Activated CD4-positive, alpha-beta T cell treated with anti-CD3 and anti-CD28 coated beads, Interleukin-2, Interleukin-4, amounts not matched to agents 100 ng/mL and 50 ng/mL, durations not matched to agents 16 hours and 8 hours (primary cell): Measurements from ENCODE around the gene F13A1.

Experiments
- DNase-seq: peaks from one replicate; pipeline ENCODE4 v3.0.0-alpha.2; 2020; ENCODE audit warnings: low spot score

F13A1 gene

DNA sequence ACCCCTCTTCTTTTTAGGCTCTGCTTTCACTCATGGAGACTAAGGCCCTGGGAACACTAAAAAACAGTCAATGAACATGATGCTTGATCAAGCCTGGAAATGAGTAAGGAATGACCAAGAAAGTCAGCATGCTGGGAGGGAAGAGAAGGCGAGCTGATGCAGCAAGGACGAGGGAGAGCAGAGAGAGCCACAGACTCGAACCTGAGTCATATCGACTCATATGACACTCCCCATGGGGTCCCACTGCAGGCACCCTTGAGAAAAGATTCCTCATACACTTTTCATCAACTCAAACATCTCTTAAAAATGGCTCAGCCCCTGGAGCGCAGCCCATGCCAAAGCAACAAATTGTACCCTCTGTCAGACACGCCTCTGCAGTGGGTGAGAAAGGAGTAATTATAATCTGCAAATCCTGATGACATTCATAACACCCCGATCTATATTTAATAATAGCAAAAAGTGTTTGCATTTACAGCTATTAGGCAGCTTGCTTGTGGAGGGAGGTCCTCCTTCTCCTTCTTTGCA is 127.2 kb downstream of the F13A1 start:
- DNase-seq = no peak

DNA sequence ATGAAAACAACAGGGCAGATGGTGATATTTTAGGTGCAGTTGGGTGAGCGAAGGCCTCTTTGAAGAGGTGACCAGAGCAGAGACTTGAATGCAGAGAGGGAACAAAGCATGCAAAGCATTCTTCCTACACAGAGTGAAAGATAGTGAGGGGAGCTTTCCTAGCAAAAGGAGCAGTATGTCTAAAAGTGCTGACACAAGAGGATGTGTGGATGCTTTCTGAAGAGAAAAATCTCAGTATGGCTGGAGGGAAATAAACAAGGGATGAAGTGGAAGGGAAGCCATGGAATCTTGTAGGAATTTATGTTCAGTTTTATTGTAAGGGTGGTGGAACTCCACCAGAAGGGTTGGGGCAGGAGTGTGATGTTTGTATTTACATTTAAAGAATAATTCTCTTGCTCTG is 128.6 kb downstream of the F13A1 start:
- no peak for DNase-seq

DNA sequence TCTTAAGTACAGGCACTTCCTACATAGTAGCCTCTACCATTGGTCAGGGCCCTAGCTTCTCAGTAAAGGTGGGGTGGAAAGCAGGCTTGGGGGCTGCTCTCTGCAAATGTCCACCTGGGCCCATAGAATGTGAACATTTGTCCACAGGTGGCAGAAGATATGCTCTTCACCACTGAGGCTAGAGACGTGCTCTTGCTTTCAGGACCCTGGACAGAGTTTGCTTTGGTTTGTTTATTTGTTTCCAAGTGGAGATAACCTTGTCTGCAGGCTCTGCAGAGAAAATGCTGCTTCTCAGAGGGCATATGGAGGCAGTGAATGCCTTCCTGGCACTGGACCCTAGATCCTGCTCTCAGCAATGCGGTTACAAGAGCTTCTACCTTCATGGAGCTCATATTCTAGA is 129.0 kb downstream of the F13A1 start:
- no peak for DNase-seq

DNA sequence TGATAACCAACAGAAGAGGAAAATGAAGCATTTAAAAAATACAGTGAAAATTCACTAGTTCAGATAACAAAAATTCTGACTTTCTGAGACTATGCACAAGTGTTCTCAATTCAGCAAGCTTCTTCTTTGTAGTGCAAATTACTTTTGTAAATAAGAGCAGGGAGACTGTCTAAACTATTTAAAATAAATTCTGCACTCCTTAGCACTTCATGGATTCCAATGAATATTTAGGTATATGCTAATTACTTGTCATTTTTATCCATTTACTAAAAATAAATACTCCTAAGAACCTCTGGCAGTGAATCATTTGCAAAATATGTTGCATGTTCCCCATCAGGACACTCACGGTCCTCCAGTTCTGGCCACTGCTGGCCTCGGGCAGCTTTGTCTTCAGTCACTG is 139.8 kb downstream of the F13A1 start:
- no peak for DNase-seq

DNA sequence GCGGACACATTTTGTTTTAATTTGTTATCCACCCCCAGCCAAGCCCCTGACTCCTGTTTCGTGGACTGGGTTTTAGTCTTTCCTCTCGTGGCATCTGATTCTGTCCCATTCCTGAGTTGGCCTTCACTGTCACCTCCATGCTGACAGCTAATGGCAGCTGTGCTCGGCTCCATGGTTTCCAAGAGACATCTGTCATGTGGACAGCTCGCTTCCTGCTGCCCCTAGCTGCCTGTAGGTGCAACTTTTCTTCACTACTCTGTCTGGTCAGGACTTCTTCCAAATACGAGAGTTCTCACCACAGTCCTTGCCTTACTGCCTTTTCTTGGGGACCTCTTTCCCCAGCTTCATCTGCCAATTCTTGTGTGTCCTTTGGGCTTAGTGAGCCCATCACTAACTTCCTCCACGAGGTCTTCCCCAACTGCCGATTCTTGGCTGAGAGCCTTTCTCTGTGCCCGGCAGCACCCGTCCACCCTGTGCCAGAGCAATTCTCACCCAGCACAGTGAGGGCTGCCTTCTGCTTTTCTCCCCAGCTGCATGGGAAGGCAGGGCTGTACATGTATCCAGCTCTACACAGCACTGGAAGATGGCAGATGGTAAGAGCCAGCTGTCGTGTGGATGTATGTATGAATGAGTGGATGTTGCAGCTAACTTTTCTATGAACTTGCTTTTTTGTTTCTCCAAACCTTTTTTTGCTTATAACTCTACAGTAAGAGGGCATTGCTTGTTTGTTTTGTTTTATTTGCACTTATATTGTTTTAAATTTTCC is 140.4 kb downstream of the F13A1 start:
- no peak for DNase-seq

DNA sequence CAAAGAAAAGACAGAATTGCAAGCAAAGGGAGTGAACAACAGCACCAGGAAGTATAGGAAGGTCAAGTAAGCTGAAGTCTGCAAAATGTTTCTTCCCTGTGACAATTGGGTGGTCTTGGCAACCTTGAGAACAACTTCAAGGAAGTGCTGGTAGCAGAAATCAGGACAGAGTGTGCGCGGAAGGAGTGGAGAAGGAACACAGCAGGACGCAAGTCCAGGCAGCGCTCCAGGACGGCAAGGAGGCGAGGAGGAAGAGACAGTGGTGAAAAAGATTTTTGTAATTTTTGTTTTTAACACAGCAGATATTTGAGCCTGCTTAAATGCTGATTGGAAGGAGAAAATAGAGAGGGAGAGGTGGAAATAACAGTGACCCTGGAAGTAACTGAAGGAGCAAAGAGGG is 141.7 kb downstream of the F13A1 start:
- DNase-seq = no peak

DNA sequence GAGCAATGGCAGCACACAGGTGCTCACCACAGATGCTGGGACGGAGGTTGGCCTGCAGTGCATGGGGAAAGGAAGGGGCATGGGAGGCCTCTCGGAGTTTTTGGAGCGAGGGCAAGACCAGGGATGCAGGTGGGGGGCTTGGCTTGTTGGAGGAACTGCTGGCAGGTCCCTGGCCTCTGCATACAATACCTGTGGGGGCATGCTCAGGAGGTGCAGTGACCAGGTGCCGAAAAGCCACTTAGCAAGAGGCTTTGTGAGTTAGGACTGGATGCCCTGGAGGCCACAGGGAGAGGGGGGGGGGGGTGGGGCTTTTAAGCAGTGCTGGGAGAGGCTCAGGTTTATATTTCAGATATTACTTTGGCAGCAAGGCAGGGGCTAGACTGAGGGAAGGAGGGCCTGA is 142.7 kb downstream of the F13A1 start:
- no peak for DNase-seq

DNA sequence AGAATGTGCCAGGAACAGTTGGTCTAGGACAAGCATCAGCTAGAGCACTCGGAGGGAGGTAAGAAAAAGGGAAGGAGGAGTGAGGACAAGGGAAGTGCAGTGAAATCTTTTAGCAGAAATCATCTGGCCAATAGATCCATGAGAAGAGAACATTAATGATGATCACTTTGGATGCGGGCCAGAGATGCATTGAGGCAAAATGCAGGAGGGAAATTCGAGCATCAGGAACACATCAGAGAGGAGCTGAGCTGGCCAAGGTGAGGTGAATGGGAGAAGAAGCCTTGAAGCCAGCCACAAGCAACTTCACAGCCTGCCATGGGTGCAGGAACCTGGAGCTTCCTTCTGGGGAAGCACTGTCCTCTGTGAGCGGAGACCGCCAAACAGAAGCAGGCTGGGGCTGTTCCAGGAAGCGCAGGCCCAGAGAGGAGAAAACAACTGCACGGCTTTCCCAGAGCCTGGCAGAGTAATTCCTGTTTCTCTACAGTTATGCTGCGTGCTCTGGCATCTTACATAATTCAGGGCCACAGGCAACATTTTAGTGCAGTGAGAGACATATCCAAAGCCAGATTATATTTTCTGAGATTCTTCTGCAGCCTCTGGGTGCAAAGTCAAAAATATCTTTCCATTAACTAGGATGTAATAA is 143.8 kb downstream of the F13A1 start:
- no peak for DNase-seq

DNA sequence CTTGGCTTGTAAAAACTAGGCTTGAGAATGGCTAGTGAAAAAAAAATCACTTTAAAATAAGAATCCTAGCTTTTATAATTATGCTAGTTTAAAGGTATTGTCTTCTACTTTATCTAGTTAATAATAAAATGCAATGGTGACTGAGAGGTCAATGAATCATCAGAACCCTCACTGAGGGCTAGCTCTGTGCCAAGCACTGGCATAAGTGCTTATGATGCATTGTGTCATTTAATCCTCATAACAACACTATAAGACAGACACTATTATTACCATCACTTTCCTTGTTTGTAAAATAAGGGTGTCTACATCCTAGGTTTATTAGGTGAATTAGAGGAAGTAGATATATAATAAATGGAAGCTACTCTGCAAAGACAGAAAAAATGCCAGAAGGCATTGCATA is 144.3 kb downstream of the F13A1 start:
- DNase-seq = no peak

DNA sequence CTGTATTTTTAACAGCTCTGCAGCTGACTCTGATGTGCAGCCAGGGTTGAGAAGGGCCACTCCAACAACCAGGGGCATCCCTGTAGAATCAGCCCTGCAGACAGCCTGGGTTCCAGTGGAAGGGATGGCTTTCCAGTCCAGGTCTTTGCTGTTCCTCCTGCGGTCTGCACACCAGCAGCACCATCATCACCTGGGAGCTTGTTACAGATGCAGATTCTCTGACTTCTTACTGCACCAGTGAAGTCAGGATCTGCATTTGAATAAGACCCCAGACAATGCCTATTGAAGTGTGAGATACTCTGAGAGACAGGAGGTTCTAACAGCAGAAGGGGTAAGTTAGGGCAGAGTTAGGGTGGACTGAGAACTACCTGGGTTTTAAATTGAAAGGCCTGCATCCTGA is 151.3 kb downstream of the F13A1 start:
- no peak for DNase-seq

DNA sequence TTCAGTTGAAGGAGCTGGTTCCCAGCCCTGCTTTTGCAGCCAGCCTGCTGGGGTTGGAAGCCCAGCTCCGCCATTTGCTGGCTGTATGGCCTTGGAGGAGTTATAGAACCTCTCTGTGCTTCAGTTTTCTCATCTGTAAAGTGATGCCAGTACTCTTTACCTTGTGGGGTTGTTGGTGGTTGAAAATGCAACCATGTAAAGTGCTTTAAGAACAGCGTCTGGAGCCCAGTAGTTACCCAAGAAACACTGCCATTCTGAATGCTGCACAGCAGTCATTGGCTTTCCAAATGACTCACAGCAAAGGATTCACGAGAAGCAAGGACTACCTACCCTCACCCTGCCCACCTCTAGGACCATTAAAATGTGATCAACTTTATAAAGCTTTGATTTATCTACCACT is 154.4 kb downstream of the F13A1 start:
- no peak for DNase-seq

DNA sequence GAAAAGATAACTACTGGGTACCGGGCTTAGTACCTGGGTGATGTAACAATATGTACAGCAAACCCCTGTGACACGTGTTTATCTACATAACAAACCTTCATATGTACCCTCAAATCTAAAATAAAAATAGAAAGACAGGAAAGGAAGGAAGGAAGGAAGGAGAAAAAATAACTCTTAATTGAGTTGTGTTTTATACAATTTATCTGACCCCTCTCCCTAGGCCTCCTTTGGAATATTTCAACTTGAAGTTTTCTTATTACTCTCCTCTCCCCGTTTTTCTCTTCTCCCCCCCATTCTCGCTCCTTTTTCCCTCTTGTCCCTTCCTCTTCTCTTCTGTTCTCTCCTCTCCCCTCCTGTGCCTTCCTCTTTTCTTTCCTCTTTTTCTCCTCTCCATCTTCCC is 156.1 kb downstream of the F13A1 start:
- DNase-seq = no peak

DNA sequence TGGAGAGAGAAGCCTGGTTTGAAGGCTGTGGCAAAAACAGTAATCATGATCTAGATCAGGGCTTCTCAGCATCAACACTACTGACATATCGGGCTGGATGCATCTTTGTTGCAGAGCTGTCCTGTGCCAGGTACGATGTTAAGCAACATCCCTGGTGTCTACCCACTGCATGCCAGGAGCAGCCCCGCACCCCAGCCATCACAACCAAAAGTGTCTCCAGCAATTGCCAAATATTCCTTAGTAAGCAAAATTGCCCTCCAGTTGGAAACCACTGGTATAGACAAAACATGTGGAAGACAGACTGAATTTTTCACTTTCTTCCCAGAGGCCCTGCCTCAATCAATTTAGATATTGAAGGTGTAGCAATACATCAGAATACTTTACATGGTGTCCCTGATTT is 166.1 kb downstream of the F13A1 start:
- no peak for DNase-seq

DNA sequence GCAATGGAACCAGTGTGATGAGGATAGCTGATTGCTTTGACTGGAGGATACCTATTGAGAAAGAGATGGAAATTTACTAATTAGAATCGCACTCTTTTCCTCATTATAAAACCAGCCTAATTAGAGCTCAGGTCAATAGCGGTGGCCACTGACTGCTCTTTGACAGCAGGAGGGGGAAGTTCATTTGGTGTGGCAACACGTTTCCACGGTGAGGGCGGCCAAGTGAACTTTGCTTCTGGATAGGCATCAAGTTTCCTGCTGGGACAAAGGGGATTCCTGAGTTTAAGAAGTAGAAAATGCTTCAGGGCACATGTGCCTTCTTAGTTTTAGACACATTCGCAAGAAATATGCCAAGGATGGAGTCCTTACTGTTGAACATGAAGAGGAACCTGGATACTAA is 168.4 kb downstream of the F13A1 start:
- no peak for DNase-seq

DNA sequence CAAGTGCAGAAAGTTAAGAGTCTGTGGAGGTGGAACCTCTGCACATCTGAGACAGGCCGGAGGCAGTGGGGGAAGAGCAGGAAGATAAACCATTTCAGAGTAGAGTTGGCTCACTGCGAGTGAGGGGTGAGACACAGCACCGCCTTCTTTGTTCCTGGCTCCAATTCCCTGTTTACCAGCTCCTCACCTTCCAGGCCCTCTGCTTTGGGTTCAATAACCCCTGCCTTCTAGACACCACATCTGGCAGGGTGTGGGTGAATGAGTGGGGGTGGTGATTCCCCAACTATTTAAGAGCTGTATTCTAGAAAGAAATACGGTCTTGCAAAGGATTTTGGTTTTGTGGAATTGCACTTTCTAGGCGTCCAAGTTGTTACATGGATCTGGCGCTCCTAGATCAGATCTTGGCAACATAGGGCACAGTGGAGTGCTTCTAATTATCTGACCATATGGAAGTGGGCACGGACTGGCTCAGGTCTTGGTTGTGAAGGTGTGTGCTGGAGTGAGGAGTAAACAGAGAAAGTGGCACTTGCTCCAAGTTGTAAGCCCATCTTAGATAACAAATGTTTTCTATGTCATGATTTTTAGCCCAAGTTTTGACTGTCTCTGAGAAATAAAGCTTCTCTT is 172.2 kb downstream of the F13A1 start:
- no peak for DNase-seq

DNA sequence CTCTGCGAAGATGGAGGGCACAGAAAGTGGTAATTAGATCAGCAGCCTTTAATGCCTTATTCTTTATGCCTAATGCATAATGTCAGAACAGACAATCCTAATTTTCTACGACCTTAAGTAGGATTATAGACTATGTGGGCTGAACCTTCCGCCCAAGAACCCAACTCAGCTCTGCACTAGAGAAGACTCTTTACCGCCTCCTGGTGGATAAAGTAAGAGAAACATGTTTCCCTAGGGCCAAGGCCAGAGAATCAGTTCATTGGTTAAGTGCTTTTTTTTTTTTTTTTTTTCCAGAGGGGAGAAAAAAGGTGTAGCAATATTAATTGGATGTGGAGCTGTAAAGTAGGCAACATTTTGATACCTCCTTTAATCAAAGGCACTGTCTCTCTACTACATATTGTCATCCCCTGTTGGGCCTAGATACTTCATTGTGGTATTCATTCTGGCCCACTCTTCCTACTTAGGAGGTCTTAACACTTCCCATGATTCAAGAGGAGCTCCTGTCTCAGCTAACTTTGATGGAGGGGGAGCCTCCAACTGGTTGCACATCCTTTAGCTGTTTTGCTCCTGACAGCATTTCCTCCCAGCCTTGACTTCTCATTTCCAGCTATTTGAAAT is 188.9 kb downstream of the F13A1 start:
- DNase-seq = peak; percentile 42

DNA sequence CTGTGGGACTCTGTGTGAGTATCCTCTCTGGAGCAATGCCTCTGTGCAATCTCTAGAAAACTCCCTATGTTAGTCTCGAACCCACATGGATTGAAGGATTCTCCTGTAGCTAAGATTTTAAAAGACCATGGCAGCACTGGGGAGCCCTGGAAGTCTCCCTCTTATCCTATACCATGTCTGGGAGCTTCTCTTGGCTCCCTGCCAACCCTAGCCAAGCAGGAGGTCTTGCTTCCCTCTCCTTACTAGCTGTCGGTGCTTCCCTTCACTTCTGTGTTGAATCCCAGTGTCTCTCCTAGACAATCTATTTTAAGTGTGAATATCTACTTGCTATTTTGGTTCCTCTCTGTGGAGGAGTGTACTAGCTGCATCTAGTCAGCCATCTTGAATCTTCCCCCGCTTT is 195.0 kb downstream of the F13A1 start:
- no peak for DNase-seq

DNA sequence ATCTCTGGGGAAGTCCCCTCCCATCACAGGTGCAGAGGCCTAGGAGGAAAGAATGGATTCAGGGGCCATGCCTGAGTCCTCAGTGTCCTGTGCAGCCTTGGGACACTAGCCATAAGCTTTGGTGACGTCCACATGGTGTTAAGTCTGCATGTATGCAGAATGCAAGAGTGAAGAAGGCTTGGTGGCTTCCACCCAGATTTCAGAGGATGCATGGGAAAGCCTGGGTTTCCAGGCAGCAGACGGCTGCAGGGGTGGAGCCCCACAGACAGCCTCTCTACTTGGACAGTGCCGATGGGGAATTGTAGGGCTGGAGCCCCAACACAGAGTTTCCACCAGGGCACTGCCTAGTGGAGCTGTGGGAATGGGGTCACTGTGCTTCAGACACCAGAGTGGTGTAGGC is 196.7 kb downstream of the F13A1 start:
- no peak for DNase-seq

DNA sequence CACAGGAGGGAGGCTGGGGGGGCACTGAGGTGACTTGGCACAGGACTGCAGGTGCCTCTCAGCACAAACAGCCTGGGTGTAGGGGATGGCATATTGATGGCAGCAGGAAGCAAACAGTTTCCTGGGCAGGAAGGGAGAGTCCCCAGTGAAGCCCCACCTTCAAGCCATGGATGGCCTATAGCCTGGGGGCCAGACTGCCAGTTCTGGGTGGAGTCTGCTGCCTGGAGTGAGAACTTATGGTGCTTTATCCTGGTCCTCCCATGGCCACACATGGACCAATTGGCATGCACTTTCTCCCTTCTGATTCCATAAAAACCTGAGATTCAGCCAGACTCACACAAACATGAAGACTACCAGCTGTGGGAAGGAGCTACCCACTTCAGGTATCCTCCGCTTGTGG is 198.5 kb downstream of the F13A1 start:
- no peak for DNase-seq

DNA sequence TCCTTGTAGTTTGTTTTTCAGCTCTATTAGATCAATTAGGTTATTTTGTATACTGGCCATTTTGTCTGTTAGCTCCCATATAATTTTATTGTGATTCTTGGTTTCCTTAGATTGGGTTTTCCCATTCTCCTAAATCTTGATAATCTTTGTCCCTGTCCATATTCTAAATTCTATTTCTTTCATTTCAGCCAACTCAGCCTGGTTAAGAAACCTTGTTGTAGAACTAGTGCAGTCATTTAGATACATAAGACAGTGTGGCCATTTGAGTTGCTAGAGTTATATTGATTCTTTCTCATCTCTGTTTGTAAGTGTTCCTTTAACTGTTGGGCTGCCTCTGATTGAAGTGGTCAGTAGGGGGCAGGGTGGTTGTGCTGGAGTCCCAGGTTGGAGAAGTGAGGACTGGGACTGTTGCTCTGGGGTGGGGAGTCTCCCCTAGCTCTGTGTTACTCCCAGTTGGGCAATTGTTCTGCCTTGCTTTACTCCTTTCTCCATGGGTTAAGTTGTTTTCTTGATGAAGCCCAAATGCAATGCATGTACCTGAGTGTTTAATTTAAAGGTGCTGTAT is 214.9 kb downstream of the F13A1 start:
- DNase-seq = no peak
